Measurements from ENCODE around the gene ATP9B.

DNA sequence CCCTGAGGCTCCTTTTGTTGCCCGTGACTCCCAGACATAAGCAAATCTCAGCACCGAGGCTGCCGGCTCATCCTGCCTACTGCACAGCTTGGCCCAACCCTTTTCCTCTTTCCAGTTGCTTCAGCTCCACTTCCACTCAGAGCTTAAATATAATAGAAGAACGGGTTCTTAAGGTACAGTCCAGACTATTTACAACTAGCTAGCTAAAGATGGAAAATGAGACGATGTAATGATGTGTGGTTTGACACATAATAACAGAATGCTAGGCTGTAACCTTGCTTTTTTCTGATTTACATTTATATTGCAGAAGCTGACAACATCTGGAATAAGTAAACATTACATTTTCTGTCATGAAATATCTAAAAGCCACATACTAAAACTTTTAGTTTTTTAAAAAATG is 26.9 kb upstream of the ATP9B start:
- no peak for TF ChIP-seq EZH2 (optimal IDR thresholded peaks at IDR 0.05; ENCODE audit: low read depth, low read length)
- TF ChIP-seq, protein P1, sequence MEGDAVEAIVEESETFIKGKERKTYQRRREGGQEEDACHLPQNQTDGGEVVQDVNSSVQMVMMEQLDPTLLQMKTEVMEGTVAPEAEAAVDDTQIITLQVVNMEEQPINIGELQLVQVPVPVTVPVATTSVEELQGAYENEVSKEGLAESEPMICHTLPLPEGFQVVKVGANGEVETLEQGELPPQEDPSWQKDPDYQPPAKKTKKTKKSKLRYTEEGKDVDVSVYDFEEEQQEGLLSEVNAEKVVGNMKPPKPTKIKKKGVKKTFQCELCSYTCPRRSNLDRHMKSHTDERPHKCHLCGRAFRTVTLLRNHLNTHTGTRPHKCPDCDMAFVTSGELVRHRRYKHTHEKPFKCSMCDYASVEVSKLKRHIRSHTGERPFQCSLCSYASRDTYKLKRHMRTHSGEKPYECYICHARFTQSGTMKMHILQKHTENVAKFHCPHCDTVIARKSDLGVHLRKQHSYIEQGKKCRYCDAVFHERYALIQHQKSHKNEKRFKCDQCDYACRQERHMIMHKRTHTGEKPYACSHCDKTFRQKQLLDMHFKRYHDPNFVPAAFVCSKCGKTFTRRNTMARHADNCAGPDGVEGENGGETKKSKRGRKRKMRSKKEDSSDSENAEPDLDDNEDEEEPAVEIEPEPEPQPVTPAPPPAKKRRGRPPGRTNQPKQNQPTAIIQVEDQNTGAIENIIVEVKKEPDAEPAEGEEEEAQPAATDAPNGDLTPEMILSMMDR (IDR thresholded peaks at IDR 0.05; ENCODE audit: low read length) = no peak

Measured in MM.1S (cell line).